HL-60 (cell line): ENCODE results near the gene CAMK1D.

Source experiments
- DNase-seq, 2 experiments: peaks; one replicate each; pipeline ENCODE4 v3.0.0-alpha.2; 2010 to 2020; ENCODE audit warnings: low read depth in 1 of 2, low spot score in 1 of 2
- H3K27ac ChIP-seq: fragments of 250-450 bp; sonication (Bioruptor Pico); replicated peaks from 2 replicates; pipeline ENCODE4 v1.5.1; 2020; ENCODE audit warnings: mild to moderate bottlenecking, moderate library complexity
- H3K27me3 ChIP-seq: fragments of 250-450 bp; sonication (Bioruptor Pico); 2 replicates; pipeline ENCODE4 v1.5.1; 2021; ENCODE audit warnings: mild to moderate bottlenecking, moderate library complexity; ENCODE audit not compliant: insufficient read depth, poor library complexity, severe bottlenecking
- H3K4me3 ChIP-seq: replicated peaks from 2 replicates; pipeline ENCODE4 v1.5.1; 2011; ENCODE audit warnings: mild to moderate bottlenecking, control low read depth, low read length; ENCODE audit not compliant: insufficient read depth
- CTCF ChIP-seq: IDR thresholded peaks from one replicate; pipeline ENCODE4 v1.5.1; 2011; ENCODE audit warnings: low read length, control low read depth, inconsistent platforms; ENCODE audit not compliant: insufficient read depth
- GABPA ChIP-seq: IDR thresholded peaks from 2 replicates; pipeline ENCODE4 v1.6.1; 2012; ENCODE audit warnings: low read depth
- POLR2AphosphoS5 ChIP-seq: IDR thresholded peaks from 2 replicates; pipeline ENCODE4 v1.6.1; 2012; ENCODE audit warnings: low read depth
- SPI1 ChIP-seq: IDR thresholded peaks from 2 replicates; pipeline ENCODE4 v1.6.1; 2012; ENCODE audit warnings: low read depth, mild to moderate bottlenecking, borderline replicate concordance
- TF ChIP-seq, protein P1 (sequence below): IDR thresholded peaks from 2 replicates; pipeline ENCODE4 v1.6.1; 2012; ENCODE audit warnings: low read depth; ENCODE audit not compliant: insufficient replicate concordance

Gene CAMK1D

GRCh38 chr10:12772797-12773587, 423.6 kb downstream of the CAMK1D start:
- Histone ChIP-seq H3K27ac (no peak overlapping the region), H3K4me3 (no peak overlapping the region), H3K27me3 (no peaks in the 10 kb centered on the region)
- TF ChIP-seq GABPA, result no peak
- no peak for TF ChIP-seq POLR2AphosphoS5
- TF ChIP-seq SPI1, result no peak
- no peak for TF ChIP-seq CTCF
- TF ChIP-seq, protein P1, sequence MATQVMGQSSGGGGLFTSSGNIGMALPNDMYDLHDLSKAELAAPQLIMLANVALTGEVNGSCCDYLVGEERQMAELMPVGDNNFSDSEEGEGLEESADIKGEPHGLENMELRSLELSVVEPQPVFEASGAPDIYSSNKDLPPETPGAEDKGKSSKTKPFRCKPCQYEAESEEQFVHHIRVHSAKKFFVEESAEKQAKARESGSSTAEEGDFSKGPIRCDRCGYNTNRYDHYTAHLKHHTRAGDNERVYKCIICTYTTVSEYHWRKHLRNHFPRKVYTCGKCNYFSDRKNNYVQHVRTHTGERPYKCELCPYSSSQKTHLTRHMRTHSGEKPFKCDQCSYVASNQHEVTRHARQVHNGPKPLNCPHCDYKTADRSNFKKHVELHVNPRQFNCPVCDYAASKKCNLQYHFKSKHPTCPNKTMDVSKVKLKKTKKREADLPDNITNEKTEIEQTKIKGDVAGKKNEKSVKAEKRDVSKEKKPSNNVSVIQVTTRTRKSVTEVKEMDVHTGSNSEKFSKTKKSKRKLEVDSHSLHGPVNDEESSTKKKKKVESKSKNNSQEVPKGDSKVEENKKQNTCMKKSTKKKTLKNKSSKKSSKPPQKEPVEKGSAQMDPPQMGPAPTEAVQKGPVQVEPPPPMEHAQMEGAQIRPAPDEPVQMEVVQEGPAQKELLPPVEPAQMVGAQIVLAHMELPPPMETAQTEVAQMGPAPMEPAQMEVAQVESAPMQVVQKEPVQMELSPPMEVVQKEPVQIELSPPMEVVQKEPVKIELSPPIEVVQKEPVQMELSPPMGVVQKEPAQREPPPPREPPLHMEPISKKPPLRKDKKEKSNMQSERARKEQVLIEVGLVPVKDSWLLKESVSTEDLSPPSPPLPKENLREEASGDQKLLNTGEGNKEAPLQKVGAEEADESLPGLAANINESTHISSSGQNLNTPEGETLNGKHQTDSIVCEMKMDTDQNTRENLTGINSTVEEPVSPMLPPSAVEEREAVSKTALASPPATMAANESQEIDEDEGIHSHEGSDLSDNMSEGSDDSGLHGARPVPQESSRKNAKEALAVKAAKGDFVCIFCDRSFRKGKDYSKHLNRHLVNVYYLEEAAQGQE, result no peak
- no peak for DNase-seq

GRCh38 chr10:12774204-12774894, 425.0 kb downstream of the CAMK1D start:
- no peak for DNase-seq
- no peak overlapping the region for H3K4me3 ChIP-seq
- no peaks in the 10 kb centered on the region for H3K27me3 ChIP-seq
- no peak for TF ChIP-seq GABPA
- no peak for TF ChIP-seq CTCF
- TF ChIP-seq, protein P1, result no peak
- no peak for TF ChIP-seq SPI1
- no peak for TF ChIP-seq POLR2AphosphoS5
- H3K27ac ChIP-seq, result no peak overlapping the region

GRCh38 chr10:12777840-12778585, 428.7 kb downstream of the CAMK1D start:
- Histone ChIP-seq H3K4me3 (no peak overlapping the region), H3K27ac (no peak overlapping the region), H3K27me3 (no peaks in the 10 kb centered on the region)
- TF ChIP-seq POLR2AphosphoS5 (no peak), CTCF (no peak), SPI1 (no peak), GABPA (no peak)
- TF ChIP-seq, protein P1, result no peak
- DNase-seq, result no peak
